Measurements from ENCODE around the gene AGBL5. TPM values are rescaled to one million over a fixed set of nuclear protein-coding genes. Genes with fewer than 3 reads are reported as not detected.
A peak's percentile ranks its signal among the peaks of the same experiment; 100 is the strongest.

The AGBL5 gene
- total and polyA plus RNA-seq, 2 of the 13 experiments (the other 11 are each of a cell fraction or from before 2014, with no cell fraction given) = 55.9 to 73.3 TPM

- TF ChIP-seq ZIK1 (CRISPR knock-in tag; IDR thresholded peaks at IDR 0.05; ENCODE audit: borderline replicate concordance, low read depth) (peak; percentile 82; the same call in 1 of the 2 replicates), ZNF766 (CRISPR knock-in tag; IDR thresholded peaks at IDR 0.05; ENCODE audit: borderline replicate concordance) (peak; percentile 77), ZHX2 (IDR thresholded peaks at IDR 0.05; ENCODE audit: low read depth) (peak; percentile 78; the same call in 1 of the 2 replicates), ZHX2 (CRISPR knock-in tag; IDR thresholded peaks at IDR 0.05; ENCODE audit: borderline replicate concordance) (peak; percentile 88; the same call in 1 of the 2 replicates), POGZ (CRISPR knock-in tag; IDR thresholded peaks at IDR 0.05) (peak; percentile 50; the same call in 1 of the 2 replicates), HOXA9 (CRISPR knock-in tag; IDR thresholded peaks at IDR 0.05; ENCODE audit: borderline replicate concordance) (no peak; the same call in 1 of the 2 replicates), KLF6 (CRISPR knock-in tag; IDR thresholded peaks at IDR 0.05) (0 out of 2 replicates have a peak, but pooled peaks have one; percentile 41), ZNF691 (CRISPR knock-in tag; IDR thresholded peaks at IDR 0.05; ENCODE audit: borderline replicate concordance, low read depth) (peak; percentile 60; the same call in 1 of the 2 replicates), ZNF17 (CRISPR knock-in tag; IDR thresholded peaks at IDR 0.05) (no peak), ZNF598 (CRISPR knock-in tag; IDR thresholded peaks at IDR 0.05; ENCODE audit: borderline replicate concordance) (no peak), GTF2F1 (IDR thresholded peaks at IDR 0.05; ENCODE audit: low read length) (no peak), TMF1 (CRISPR knock-in tag; IDR thresholded peaks at IDR 0.05; ENCODE audit: low read depth) (peak; percentile 27; the same call in 1 of the 2 replicates), SMARCE1 (IDR thresholded peaks at IDR 0.05; ENCODE audit: borderline replicate concordance) (no peak), ZFP82 (CRISPR knock-in tag; IDR thresholded peaks at IDR 0.05; ENCODE audit: borderline replicate concordance) (peak; percentile 98), ZNF614 (CRISPR knock-in tag; IDR thresholded peaks at IDR 0.05; ENCODE audit: borderline replicate concordance) (peak; percentile 66; the same call in 1 of the 2 replicates), MYPOP (CRISPR knock-in tag; IDR thresholded peaks at IDR 0.05) (peak; percentile 16; the same call in 1 of the 2 replicates), ETV5 (CRISPR knock-in tag; IDR thresholded peaks at IDR 0.05; ENCODE audit: borderline replicate concordance) (peak; percentile 85), HMG20A (CRISPR knock-in tag; IDR thresholded peaks at IDR 0.05; ENCODE audit: borderline replicate concordance) (no peak), JUNB (CRISPR knock-in tag; IDR thresholded peaks at IDR 0.05; ENCODE audit: borderline replicate concordance) (no peak), JDP2 (CRISPR knock-in tag; IDR thresholded peaks at IDR 0.05; ENCODE audit: borderline replicate concordance) (peak; percentile 28; the same call in 1 of the 2 replicates), ZNF20 (CRISPR knock-in tag; IDR thresholded peaks at IDR 0.05) (peak; percentile 49; the same call in 1 of the 2 replicates), ZNF501 (CRISPR knock-in tag; IDR thresholded peaks at IDR 0.05) (peak; percentile 86)
These were observed 18.8 kb upstream of the AGBL5 start, which contains the start of gene TMEM214 (continued) for GRCh38 chr2:27032495-27033252.

All from HepG2 (cell line).